Measurements from ENCODE around the gene ITGAV.

DNA sequence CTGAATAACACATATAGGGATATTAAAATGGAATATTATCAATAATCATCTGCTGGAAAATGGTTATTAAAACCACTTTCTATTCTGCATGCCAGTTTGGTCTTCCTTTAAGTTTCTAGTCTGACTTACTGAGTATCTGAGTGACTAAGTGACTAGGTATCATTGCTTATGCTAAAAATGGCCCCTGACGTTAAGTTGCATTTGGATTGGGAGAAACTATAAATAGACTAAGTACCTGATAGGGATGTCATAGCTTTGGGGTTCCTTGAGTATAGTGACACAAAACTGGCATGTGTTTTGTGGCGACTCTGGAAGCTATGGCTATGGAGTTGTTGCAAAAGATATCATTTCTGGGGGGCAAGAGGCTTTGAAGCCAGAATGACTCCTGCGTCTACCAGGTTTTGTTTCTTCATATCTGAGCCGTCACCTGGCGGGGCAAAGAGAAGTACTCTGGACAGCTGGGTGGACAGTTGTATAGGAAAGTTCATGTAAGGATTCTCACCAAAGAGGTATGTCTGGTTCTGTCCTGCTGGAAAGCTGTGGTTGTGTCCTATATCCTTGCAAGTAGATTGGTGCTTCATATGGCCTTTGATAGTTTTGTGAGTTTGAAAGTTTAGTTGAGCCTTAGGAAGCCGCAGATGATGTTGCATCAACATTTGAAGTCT, 17.9 kb downstream of the ITGAV start:
- TF ChIP-seq, protein P1, sequence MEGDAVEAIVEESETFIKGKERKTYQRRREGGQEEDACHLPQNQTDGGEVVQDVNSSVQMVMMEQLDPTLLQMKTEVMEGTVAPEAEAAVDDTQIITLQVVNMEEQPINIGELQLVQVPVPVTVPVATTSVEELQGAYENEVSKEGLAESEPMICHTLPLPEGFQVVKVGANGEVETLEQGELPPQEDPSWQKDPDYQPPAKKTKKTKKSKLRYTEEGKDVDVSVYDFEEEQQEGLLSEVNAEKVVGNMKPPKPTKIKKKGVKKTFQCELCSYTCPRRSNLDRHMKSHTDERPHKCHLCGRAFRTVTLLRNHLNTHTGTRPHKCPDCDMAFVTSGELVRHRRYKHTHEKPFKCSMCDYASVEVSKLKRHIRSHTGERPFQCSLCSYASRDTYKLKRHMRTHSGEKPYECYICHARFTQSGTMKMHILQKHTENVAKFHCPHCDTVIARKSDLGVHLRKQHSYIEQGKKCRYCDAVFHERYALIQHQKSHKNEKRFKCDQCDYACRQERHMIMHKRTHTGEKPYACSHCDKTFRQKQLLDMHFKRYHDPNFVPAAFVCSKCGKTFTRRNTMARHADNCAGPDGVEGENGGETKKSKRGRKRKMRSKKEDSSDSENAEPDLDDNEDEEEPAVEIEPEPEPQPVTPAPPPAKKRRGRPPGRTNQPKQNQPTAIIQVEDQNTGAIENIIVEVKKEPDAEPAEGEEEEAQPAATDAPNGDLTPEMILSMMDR (IDR thresholded peaks at IDR 0.05), result no peak
- no peak for TF ChIP-seq POLR2A (IDR thresholded peaks at IDR 0.05)

All from lower leg skin (tissue), 3 donors.